Measurements from ENCODE around the gene ZDHHC9.

DNA sequence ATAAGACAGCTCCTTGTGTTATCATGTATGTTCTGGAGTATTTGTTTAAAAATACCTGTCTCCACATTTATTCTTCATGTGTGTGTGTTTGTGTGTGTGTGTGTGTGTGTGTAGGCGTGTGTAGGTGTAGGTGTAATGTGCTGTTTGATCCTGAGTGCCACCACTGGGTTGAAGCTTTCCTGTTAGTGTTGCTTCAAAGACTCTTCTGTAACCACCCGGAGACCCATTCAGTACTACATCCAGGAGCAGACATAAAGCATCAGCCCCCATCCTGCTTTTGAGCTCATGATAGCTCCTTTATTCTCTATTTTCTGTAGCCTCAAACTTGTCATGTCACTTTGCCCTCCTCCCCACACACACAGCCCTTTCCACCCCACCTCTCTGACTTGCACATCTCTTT is 3.0 kb upstream of the ZDHHC9 start:
- TF ChIP-seq, protein P1, sequence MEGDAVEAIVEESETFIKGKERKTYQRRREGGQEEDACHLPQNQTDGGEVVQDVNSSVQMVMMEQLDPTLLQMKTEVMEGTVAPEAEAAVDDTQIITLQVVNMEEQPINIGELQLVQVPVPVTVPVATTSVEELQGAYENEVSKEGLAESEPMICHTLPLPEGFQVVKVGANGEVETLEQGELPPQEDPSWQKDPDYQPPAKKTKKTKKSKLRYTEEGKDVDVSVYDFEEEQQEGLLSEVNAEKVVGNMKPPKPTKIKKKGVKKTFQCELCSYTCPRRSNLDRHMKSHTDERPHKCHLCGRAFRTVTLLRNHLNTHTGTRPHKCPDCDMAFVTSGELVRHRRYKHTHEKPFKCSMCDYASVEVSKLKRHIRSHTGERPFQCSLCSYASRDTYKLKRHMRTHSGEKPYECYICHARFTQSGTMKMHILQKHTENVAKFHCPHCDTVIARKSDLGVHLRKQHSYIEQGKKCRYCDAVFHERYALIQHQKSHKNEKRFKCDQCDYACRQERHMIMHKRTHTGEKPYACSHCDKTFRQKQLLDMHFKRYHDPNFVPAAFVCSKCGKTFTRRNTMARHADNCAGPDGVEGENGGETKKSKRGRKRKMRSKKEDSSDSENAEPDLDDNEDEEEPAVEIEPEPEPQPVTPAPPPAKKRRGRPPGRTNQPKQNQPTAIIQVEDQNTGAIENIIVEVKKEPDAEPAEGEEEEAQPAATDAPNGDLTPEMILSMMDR (IDR thresholded peaks at IDR 0.05; ENCODE audit: low read depth, low read length): no peak
- TF ChIP-seq EZH2phosphoT487 (IDR thresholded peaks at IDR 0.05; ENCODE audit: low read depth): no peak

Data from OCI-LY3 (cell line).